ENCODE measurements around the gene CCR5AS.

Gene CCR5AS

GRCh38 chr3:46406788-46407611, at the start of gene CCR5AS, which contains the start of gene CCRL2:
Gene CCR5AS (minus strand): TSS chr3:46407066.
Gene CCRL2 (plus strand): TSS chr3:46407259. CDS start chr3:46408080, 821 bp downstream.
- Histone ChIP-seq H3K9me3 (replicated peaks; ENCODE audit: control insufficient read depth, low read depth, low read length) (no peaks in the 10 kb centered on the region), H3K27ac (ENCODE audit: low read length) (peak within 1 kb of the TSS; percentile 54), H3K4me1 (ENCODE audit: control insufficient read depth, insufficient read depth, low read length) (peaks cover 14% of the 10 kb centered on the region), H3K27me3 (ENCODE audit: control insufficient read depth, insufficient read depth, low read length) (peaks cover 2% of the 10 kb centered on the region), H3K4me3 (ENCODE audit: low read length) (peak within 1 kb of the TSS; percentile 6), H3K36me3 (ENCODE audit: control insufficient read depth, insufficient read depth, low read length) (no peaks in the 10 kb centered on the region)
- 46% methylated on average over 15 of the region's 20 CpGs for WGBS (ENCODE audit: insufficient coverage)
- DNase-seq = peak; percentile 72

- WGBS (ENCODE audit: insufficient coverage) = 82% methylated on average over 14 of the region's 14 CpGs
- Histone ChIP-seq H3K36me3 (ENCODE audit: control insufficient read depth, insufficient read depth, low read length) (no peaks in the 10 kb centered on the region), H3K9me3 (replicated peaks; ENCODE audit: control insufficient read depth, low read depth, low read length) (no peaks in the 10 kb centered on the region), H3K27me3 (ENCODE audit: control insufficient read depth, insufficient read depth, low read length) (peaks cover 6% of the 10 kb centered on the region), H3K27ac (ENCODE audit: low read length) (no peak overlapping the region), H3K4me1 (ENCODE audit: control insufficient read depth, insufficient read depth, low read length) (no peaks in the 10 kb centered on the region), H3K4me3 (ENCODE audit: low read length) (no peak overlapping the region)
- DNase-seq = no peak
These were observed 49.3 kb upstream of the CCR5AS start for GRCh38 chr3:46456118-46456517.

GRCh38 chr3:46455231-46456115, 48.6 kb upstream of the CCR5AS start:
- DNase-seq = no peak
- Histone ChIP-seq H3K27me3 (ENCODE audit: control insufficient read depth, insufficient read depth, low read length) (peaks cover 6% of the 10 kb centered on the region), H3K27ac (ENCODE audit: low read length) (no peak overlapping the region), H3K4me3 (ENCODE audit: low read length) (no peak overlapping the region), H3K9me3 (replicated peaks; ENCODE audit: control insufficient read depth, low read depth, low read length) (no peaks in the 10 kb centered on the region), H3K4me1 (ENCODE audit: control insufficient read depth, insufficient read depth, low read length) (no peaks in the 10 kb centered on the region), H3K36me3 (ENCODE audit: control insufficient read depth, insufficient read depth, low read length) (no peaks in the 10 kb centered on the region)
- WGBS (ENCODE audit: insufficient coverage) = 73% methylated on average over 21 of the region's 21 CpGs

- Histone ChIP-seq H3K36me3 (ENCODE audit: control insufficient read depth, insufficient read depth, low read length) (no peaks in the 10 kb centered on the region), H3K9me3 (replicated peaks; ENCODE audit: control insufficient read depth, low read depth, low read length) (no peaks in the 10 kb centered on the region), H3K4me3 (ENCODE audit: low read length) (no peak overlapping the region), H3K27me3 (ENCODE audit: control insufficient read depth, insufficient read depth, low read length) (peaks cover 4% of the 10 kb centered on the region), H3K4me1 (ENCODE audit: control insufficient read depth, insufficient read depth, low read length) (no peaks in the 10 kb centered on the region), H3K27ac (ENCODE audit: low read length) (no peak overlapping the region)
- no peak for DNase-seq
- 85% methylated on average over 6 of the region's 7 CpGs for WGBS (ENCODE audit: insufficient coverage)
These were observed 47.7 kb upstream of the CCR5AS start for GRCh38 chr3:46454606-46455005.

GRCh38 chr3:46454209-46454595, 47.3 kb upstream of the CCR5AS start:
- no peaks in the 10 kb centered on the region for H3K4me1 ChIP-seq (ENCODE audit: control insufficient read depth, insufficient read depth, low read length)
- H3K27me3 ChIP-seq (ENCODE audit: control insufficient read depth, insufficient read depth, low read length) = peaks cover 4% of the 10 kb centered on the region
- DNase-seq = no peak
- no peaks in the 10 kb centered on the region for H3K9me3 ChIP-seq (replicated peaks; ENCODE audit: control insufficient read depth, low read depth, low read length)
- WGBS (ENCODE audit: insufficient coverage) = 36% methylated on average over 2 of the region's 3 CpGs
- H3K27ac ChIP-seq (ENCODE audit: low read length) = no peak overlapping the region
- no peak overlapping the region for H3K4me3 ChIP-seq (ENCODE audit: low read length)
- no peaks in the 10 kb centered on the region for H3K36me3 ChIP-seq (ENCODE audit: control insufficient read depth, insufficient read depth, low read length)

GRCh38 chr3:46453526-46454208, 46.8 kb upstream of the CCR5AS start:
- DNase-seq = no peak
- 75% methylated on average over 1 of the region's 7 CpGs for WGBS (ENCODE audit: insufficient coverage)
- Histone ChIP-seq H3K27ac (ENCODE audit: low read length) (no peak overlapping the region), H3K9me3 (replicated peaks; ENCODE audit: control insufficient read depth, low read depth, low read length) (no peaks in the 10 kb centered on the region), H3K4me3 (ENCODE audit: low read length) (no peak overlapping the region), H3K4me1 (ENCODE audit: control insufficient read depth, insufficient read depth, low read length) (no peaks in the 10 kb centered on the region), H3K27me3 (ENCODE audit: control insufficient read depth, insufficient read depth, low read length) (peaks cover 4% of the 10 kb centered on the region), H3K36me3 (ENCODE audit: control insufficient read depth, insufficient read depth, low read length) (no peaks in the 10 kb centered on the region)

- no peaks in the 10 kb centered on the region for H3K4me1 ChIP-seq (ENCODE audit: control insufficient read depth, insufficient read depth, low read length)
These were observed 43.1 kb upstream of the CCR5AS start for GRCh38 chr3:46449755-46450552.

GRCh38 chr3:46448721-46449120, 41.9 kb upstream of the CCR5AS start:
- H3K27me3 ChIP-seq (ENCODE audit: control insufficient read depth, insufficient read depth, low read length) = no peaks in the 10 kb centered on the region
- WGBS (ENCODE audit: insufficient coverage) = 91% methylated on average over 17 of the region's 17 CpGs
- no peaks in the 10 kb centered on the region for H3K4me1 ChIP-seq (ENCODE audit: control insufficient read depth, insufficient read depth, low read length)
- DNase-seq = no peak
- no peaks in the 10 kb centered on the region for H3K9me3 ChIP-seq (replicated peaks; ENCODE audit: control insufficient read depth, low read depth, low read length)
- no peak overlapping the region for H3K27ac ChIP-seq (ENCODE audit: low read length)
- H3K36me3 ChIP-seq (ENCODE audit: control insufficient read depth, insufficient read depth, low read length) = no peaks in the 10 kb centered on the region
- no peak overlapping the region for H3K4me3 ChIP-seq (ENCODE audit: low read length)

More at GRCh38 chr3:46449755-46450552, 43.1 kb upstream of the CCR5AS start:
- no peak overlapping the region for H3K27ac ChIP-seq (ENCODE audit: low read length)
- H3K27me3 ChIP-seq (ENCODE audit: control insufficient read depth, insufficient read depth, low read length) = no peaks in the 10 kb centered on the region
- H3K9me3 ChIP-seq (replicated peaks; ENCODE audit: control insufficient read depth, low read depth, low read length) = no peaks in the 10 kb centered on the region
- no peak overlapping the region for H3K4me3 ChIP-seq (ENCODE audit: low read length)
- no peak for DNase-seq
- 72% methylated on average over 9 of the region's 14 CpGs for WGBS (ENCODE audit: insufficient coverage)
- H3K36me3 ChIP-seq (ENCODE audit: control insufficient read depth, insufficient read depth, low read length) = no peaks in the 10 kb centered on the region

GRCh38 chr3:46447228-46447985, 40.5 kb upstream of the CCR5AS start:
- Histone ChIP-seq H3K4me1 (ENCODE audit: control insufficient read depth, insufficient read depth, low read length) (no peaks in the 10 kb centered on the region), H3K4me3 (ENCODE audit: low read length) (no peak overlapping the region), H3K27me3 (ENCODE audit: control insufficient read depth, insufficient read depth, low read length) (no peaks in the 10 kb centered on the region), H3K9me3 (replicated peaks; ENCODE audit: control insufficient read depth, low read depth, low read length) (no peaks in the 10 kb centered on the region), H3K36me3 (ENCODE audit: control insufficient read depth, insufficient read depth, low read length) (no peaks in the 10 kb centered on the region), H3K27ac (ENCODE audit: low read length) (no peak overlapping the region)
- WGBS (ENCODE audit: insufficient coverage) = 52% methylated on average over 3 of the region's 5 CpGs
- peak; percentile 50 for DNase-seq

Data from muscle of leg (tissue), 3 donors.